ENCODE results near the gene RPS19.

- no peak for TF ChIP-seq CTCF (conservative IDR thresholded peaks at IDR 0.05 in 1 of 2, IDR thresholded peaks at IDR 0.05 in 1 of 2; ENCODE audit: extremely low read depth in 1 of 2, insufficient read depth in 1 of 2, low read depth in 1 of 2, low read length in 2 of 2)
- no peak for TF ChIP-seq EZH2 (IDR thresholded peaks at IDR 0.05; ENCODE audit: borderline replicate concordance, low read length)
Measured at GRCh38 chr19:41864374-41864773, 4.3 kb downstream of the RPS19 start.
